ENCODE results near the gene PTK6.

The PTK6 gene

GRCh38 chr20:63538204-63539091 lies 1.3 kb upstream of the PTK6 start:
- CTCF ChIA-PET, result interaction anchor here (0.5 to 2.5 kb wide), 21 partner anchors 8 to 582 kb away, joined by 3 to 9 read pairs (median 4); partner anchors contain the start of genes PRPF6 and SAMD10
- POLR2A ChIA-PET, result interaction anchor here (0.6 to 3.2 kb wide), 8 partner anchors 17 to 583 kb away, joined by 3 to 12 read pairs (median 4); partner anchors contain the start of gene HELZ2
- Histone ChIP-seq H3K36me3 (ENCODE audit: control insufficient read depth in 2 of 2, insufficient read depth in 1 of 2, low read length in 2 of 2) (no peaks in the 10 kb centered on the region), H3K9me3 (ENCODE audit: control insufficient read depth, insufficient read depth, low read depth, low read length) (no peaks in the 10 kb centered on the region), H3K4me3 (ENCODE audit: low read depth, low read length) (peak overlapping the region; percentile 23), H3K4me1 (ENCODE audit: control insufficient read depth, insufficient read depth, low read length) (no peaks in the 10 kb centered on the region), H3K27ac (ENCODE audit: extremely low read depth, low read depth, low read length) (no peak overlapping the region)
- TF ChIP-seq ZNF26 (tag by site-specific recombination; IDR thresholded peaks at IDR 0.05) (no peak), ZIC2 (tag by site-specific recombination; IDR thresholded peaks at IDR 0.05) (0 out of 2 replicates have a peak, but pooled peaks have one; percentile 42), GLIS2 (tag by site-specific recombination; IDR thresholded peaks at IDR 0.05) (peak; percentile 6; the same call in 1 of the 2 replicates), FEZF1 (tag by site-specific recombination; IDR thresholded peaks at IDR 0.05) (no peak), ZNF600 (tag by site-specific recombination; IDR thresholded peaks at IDR 0.05) (peak; percentile 4; the same call in 1 of the 2 replicates), PATZ1 (tag by site-specific recombination; IDR thresholded peaks at IDR 0.05) (0 out of 2 replicates have a peak, but pooled peaks have one; percentile 9), KLF7 (tag by site-specific recombination; IDR thresholded peaks at IDR 0.05; ENCODE audit: borderline replicate concordance) (peak; percentile 3; the same call in 1 of the 2 replicates), ZNF658 (tag by site-specific recombination; IDR thresholded peaks at IDR 0.05) (no peak), ZBTB8A (tag by site-specific recombination; IDR thresholded peaks at IDR 0.05) (peak; percentile 4)
- TF ChIP-seq, protein P1, sequence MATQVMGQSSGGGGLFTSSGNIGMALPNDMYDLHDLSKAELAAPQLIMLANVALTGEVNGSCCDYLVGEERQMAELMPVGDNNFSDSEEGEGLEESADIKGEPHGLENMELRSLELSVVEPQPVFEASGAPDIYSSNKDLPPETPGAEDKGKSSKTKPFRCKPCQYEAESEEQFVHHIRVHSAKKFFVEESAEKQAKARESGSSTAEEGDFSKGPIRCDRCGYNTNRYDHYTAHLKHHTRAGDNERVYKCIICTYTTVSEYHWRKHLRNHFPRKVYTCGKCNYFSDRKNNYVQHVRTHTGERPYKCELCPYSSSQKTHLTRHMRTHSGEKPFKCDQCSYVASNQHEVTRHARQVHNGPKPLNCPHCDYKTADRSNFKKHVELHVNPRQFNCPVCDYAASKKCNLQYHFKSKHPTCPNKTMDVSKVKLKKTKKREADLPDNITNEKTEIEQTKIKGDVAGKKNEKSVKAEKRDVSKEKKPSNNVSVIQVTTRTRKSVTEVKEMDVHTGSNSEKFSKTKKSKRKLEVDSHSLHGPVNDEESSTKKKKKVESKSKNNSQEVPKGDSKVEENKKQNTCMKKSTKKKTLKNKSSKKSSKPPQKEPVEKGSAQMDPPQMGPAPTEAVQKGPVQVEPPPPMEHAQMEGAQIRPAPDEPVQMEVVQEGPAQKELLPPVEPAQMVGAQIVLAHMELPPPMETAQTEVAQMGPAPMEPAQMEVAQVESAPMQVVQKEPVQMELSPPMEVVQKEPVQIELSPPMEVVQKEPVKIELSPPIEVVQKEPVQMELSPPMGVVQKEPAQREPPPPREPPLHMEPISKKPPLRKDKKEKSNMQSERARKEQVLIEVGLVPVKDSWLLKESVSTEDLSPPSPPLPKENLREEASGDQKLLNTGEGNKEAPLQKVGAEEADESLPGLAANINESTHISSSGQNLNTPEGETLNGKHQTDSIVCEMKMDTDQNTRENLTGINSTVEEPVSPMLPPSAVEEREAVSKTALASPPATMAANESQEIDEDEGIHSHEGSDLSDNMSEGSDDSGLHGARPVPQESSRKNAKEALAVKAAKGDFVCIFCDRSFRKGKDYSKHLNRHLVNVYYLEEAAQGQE (tag by site-specific recombination; IDR thresholded peaks at IDR 0.05), result 0 out of 2 replicates have a peak, but pooled peaks have one; percentile 4
- TF ChIP-seq, protein P2, sequence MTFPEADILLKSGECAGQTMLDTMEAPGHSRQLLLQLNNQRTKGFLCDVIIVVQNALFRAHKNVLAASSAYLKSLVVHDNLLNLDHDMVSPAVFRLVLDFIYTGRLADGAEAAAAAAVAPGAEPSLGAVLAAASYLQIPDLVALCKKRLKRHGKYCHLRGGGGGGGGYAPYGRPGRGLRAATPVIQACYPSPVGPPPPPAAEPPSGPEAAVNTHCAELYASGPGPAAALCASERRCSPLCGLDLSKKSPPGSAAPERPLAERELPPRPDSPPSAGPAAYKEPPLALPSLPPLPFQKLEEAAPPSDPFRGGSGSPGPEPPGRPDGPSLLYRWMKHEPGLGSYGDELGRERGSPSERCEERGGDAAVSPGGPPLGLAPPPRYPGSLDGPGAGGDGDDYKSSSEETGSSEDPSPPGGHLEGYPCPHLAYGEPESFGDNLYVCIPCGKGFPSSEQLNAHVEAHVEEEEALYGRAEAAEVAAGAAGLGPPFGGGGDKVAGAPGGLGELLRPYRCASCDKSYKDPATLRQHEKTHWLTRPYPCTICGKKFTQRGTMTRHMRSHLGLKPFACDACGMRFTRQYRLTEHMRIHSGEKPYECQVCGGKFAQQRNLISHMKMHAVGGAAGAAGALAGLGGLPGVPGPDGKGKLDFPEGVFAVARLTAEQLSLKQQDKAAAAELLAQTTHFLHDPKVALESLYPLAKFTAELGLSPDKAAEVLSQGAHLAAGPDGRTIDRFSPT (tag by site-specific recombination; IDR thresholded peaks at IDR 0.05), result 0 out of 2 replicates have a peak, but pooled peaks have one; percentile 39

GRCh38 chr20:63537525-63538203 lies 488 bp upstream of the PTK6 start:
- Histone ChIP-seq H3K9me3 (ENCODE audit: control insufficient read depth, insufficient read depth, low read depth, low read length) (no peaks in the 10 kb centered on the region), H3K4me3 (ENCODE audit: low read depth, low read length) (peak overlapping the region; percentile 23), H3K27ac (ENCODE audit: extremely low read depth, low read depth, low read length) (no peak overlapping the region), H3K4me1 (ENCODE audit: control insufficient read depth, insufficient read depth, low read length) (no peaks in the 10 kb centered on the region), H3K36me3 (ENCODE audit: control insufficient read depth in 2 of 2, insufficient read depth in 1 of 2, low read length in 2 of 2) (no peaks in the 10 kb centered on the region)
- CTCF ChIA-PET, result interaction anchor here (0.5 to 2.5 kb wide), 21 partner anchors 9 to 582 kb away, joined by 3 to 9 read pairs (median 4); partner anchors contain the start of genes PRPF6 and SAMD10
- POLR2A ChIA-PET, result interaction anchor here (0.7 to 3.2 kb wide), 7 partner anchors 15 to 584 kb away, joined by 3 to 12 read pairs (median 4); partner anchors contain the start of gene HELZ2
- TF ChIP-seq ZNF174 (tag by site-specific recombination; IDR thresholded peaks at IDR 0.05) (no peak), ZNF580 (tag by site-specific recombination; IDR thresholded peaks at IDR 0.05) (peak; percentile 28; the same call in 1 of the 2 replicates), ZNF391 (tag by site-specific recombination; IDR thresholded peaks at IDR 0.05; ENCODE audit: borderline replicate concordance, low read depth) (peak; percentile 89), ZNF292 (tag by site-specific recombination; IDR thresholded peaks at IDR 0.05; ENCODE audit: borderline replicate concordance, low read depth) (no peak), ZNF274 (IDR thresholded peaks at IDR 0.05; ENCODE audit: low read length) (no peak), ZNF274 (tag by site-specific recombination; IDR thresholded peaks at IDR 0.05; ENCODE audit: borderline replicate concordance) (no peak), ZBTB6 (tag by site-specific recombination; IDR thresholded peaks at IDR 0.05) (no peak), SETDB1 (IDR thresholded peaks at IDR 0.05; ENCODE audit: insufficient read length, low read length) (no peak), ZNF658 (tag by site-specific recombination; IDR thresholded peaks at IDR 0.05) (no peak)

Data from HEK293 (cell line).